NB4 (cell line): Measurements from ENCODE around the gene PDE4D.

Experiments
- MYC ChIP-seq: IDR thresholded peaks from 2 replicates; pipeline ENCODE4 v1.6.1; 2011; ENCODE audit warnings: low read depth, low read length
- POLR2A ChIP-seq: IDR thresholded peaks from 2 replicates; pipeline ENCODE4 v1.6.1; 2011; ENCODE audit warnings: mild to moderate bottlenecking; ENCODE audit not compliant: insufficient read length; ENCODE audit errors: extremely low read depth
- TF ChIP-seq, protein P1 (sequence below): IDR thresholded peaks from one replicate; pipeline ENCODE4 v1.5.1; 2012; ENCODE audit warnings: low read depth, low read length
- TF ChIP-seq, protein P2 (sequence below): IDR thresholded peaks from 2 replicates; pipeline ENCODE4 v1.6.1; 2011; ENCODE audit warnings: low read depth, low read length

DNA sequence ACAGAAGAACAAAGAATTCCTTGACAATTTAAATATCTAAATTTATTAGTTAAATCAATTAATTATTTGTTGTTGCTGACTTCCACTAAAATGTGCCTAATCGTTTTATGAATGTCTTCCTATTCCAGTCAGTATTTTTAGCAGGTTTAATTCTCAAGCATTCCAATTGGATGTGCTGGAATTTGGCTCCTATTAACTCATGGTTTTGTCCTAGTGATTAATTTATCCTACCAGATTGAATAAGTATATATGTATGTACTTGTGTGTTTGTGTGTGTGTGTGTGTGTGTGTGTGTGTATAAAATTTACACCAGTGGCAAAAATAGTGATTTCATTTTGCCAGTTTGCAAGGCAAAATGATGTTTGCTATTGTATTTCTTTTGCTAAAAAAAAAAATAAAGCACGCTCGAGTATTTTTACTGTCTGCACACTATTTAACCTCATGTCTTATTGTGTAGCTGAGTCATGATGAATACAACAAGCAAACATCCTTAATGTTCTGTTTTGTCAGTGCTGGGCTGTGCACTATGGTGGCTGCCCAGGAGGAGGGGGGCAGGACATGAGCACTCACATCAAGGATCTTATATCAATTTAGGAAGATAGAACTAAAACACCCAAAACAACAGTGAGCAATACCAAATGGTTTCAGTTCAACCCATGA is 375.5 kb downstream of the PDE4D start:
- TF ChIP-seq, protein P1, sequence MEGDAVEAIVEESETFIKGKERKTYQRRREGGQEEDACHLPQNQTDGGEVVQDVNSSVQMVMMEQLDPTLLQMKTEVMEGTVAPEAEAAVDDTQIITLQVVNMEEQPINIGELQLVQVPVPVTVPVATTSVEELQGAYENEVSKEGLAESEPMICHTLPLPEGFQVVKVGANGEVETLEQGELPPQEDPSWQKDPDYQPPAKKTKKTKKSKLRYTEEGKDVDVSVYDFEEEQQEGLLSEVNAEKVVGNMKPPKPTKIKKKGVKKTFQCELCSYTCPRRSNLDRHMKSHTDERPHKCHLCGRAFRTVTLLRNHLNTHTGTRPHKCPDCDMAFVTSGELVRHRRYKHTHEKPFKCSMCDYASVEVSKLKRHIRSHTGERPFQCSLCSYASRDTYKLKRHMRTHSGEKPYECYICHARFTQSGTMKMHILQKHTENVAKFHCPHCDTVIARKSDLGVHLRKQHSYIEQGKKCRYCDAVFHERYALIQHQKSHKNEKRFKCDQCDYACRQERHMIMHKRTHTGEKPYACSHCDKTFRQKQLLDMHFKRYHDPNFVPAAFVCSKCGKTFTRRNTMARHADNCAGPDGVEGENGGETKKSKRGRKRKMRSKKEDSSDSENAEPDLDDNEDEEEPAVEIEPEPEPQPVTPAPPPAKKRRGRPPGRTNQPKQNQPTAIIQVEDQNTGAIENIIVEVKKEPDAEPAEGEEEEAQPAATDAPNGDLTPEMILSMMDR = no peak
- TF ChIP-seq, protein P2, sequence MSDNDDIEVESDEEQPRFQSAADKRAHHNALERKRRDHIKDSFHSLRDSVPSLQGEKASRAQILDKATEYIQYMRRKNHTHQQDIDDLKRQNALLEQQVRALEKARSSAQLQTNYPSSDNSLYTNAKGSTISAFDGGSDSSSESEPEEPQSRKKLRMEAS = no peak
- TF ChIP-seq POLR2A (no peak), MYC (no peak)
